NCI-H2107 treated with DMSO at 0.1 percent for 48 hours (cell line): ENCODE measurements around the gene SPPL3.
A peak's percentile ranks its signal among the peaks of the same experiment; 100 is the strongest.
"Not testable (repeated sequence)": the region's sequence is repeated elsewhere in the genome, so short reads cannot be mapped to it uniquely, and the experiment has no call there.

ENCODE experiments used
- DNase-seq: peaks from one replicate; lab custom pipeline; 2025; ENCODE audit not compliant: unreplicated experiment; lab: John Stamatoyannopoulos, UW

The SPPL3 gene

GRCh38 chr12:120921637-120922036 is 17.5 kb upstream of the SPPL3 start:
- DNase-seq: no peak

- no peak for DNase-seq
These were observed 16.0 kb upstream of the SPPL3 start for GRCh38 chr12:120920178-120920577.

GRCh38 chr12:120917748-120918147 is 13.6 kb upstream of the SPPL3 start:
- no peak for DNase-seq

GRCh38 chr12:120916561-120916960 is 12.4 kb upstream of the SPPL3 start:
- DNase-seq: no peak

GRCh38 chr12:120914794-120915193 is 10.6 kb upstream of the SPPL3 start:
- DNase-seq: no peak

GRCh38 chr12:120909633-120910298 is 5.6 kb upstream of the SPPL3 start:
- no peak for DNase-seq

GRCh38 chr12:120905856-120906384 is 1.8 kb upstream of the SPPL3 start:
- DNase-seq: no peak

GRCh38 chr12:120903412-120904196 is 554 bp downstream of the SPPL3 start:
- DNase-seq: peak; percentile 19

- no peak for DNase-seq
These were observed 1.2 kb downstream of the SPPL3 start for GRCh38 chr12:120902846-120903411.

- DNase-seq: no peak
These were observed 2.3 kb downstream of the SPPL3 start for GRCh38 chr12:120901818-120902217.

GRCh38 chr12:120901101-120901500 is 3.1 kb downstream of the SPPL3 start:
- not testable (repeated sequence) for DNase-seq

GRCh38 chr12:120895532-120895931 is 8.6 kb downstream of the SPPL3 start:
- DNase-seq: no peak

- DNase-seq: no peak
These were observed 11.9 kb downstream of the SPPL3 start for GRCh38 chr12:120892265-120892664.

GRCh38 chr12:120890963-120891362 is 13.2 kb downstream of the SPPL3 start:
- no peak for DNase-seq

- no peak for DNase-seq
These were observed 16.7 kb downstream of the SPPL3 start for GRCh38 chr12:120887253-120888043.

- no peak for DNase-seq
These were observed 17.7 kb downstream of the SPPL3 start for GRCh38 chr12:120886199-120887018.

- no peak for DNase-seq
These were observed 18.6 kb downstream of the SPPL3 start for GRCh38 chr12:120885521-120885920.

GRCh38 chr12:120884644-120885043 is 19.5 kb downstream of the SPPL3 start:
- DNase-seq: no peak

GRCh38 chr12:120882055-120882555 is 22.1 kb downstream of the SPPL3 start:
- no peak for DNase-seq

GRCh38 chr12:120879718-120880300 is 24.3 kb downstream of the SPPL3 start:
- DNase-seq: no peak
